Osteoblast (primary cell): Measurements from ENCODE around the gene PSEN2. TPM values are rescaled to one million over a fixed set of nuclear protein-coding genes. Genes with fewer than 3 reads are reported as not detected.
"Not testable (repeated sequence)": the region's sequence is repeated elsewhere in the genome, so short reads cannot be mapped to it uniquely, and the experiment has no call there.

Experiments
- DNase-seq: peaks from one replicate; pipeline ENCODE4 v3.0.0; 2011; ENCODE audit warnings: low spot score, mixed read lengths; ENCODE audit not compliant: insufficient read length; ENCODE audit errors: missing footprints
- H2AFZ ChIP-seq: 2 replicates; pipeline ENCODE4 v1.6.0; 2011; ENCODE audit warnings: mild to moderate bottlenecking, low read length
- H3K27ac ChIP-seq: 2 replicates; pipeline ENCODE4 v1.5.1; 2011; ENCODE audit warnings: mild to moderate bottlenecking, low read depth, low read length, moderate library complexity
- H3K27me3 ChIP-seq: 2 replicates; pipeline ENCODE4 v1.6.0; 2012; ENCODE audit warnings: mild to moderate bottlenecking, control low read depth, inconsistent platforms, low read length, moderate library complexity; ENCODE audit not compliant: insufficient read depth
- H3K36me3 ChIP-seq: 2 replicates; pipeline ENCODE4 v1.5.1; 2011; ENCODE audit warnings: mild to moderate bottlenecking, low read length, control low read depth, moderate library complexity; ENCODE audit not compliant: insufficient read depth
- H3K4me1 ChIP-seq: 2 replicates; pipeline ENCODE4 v1.5.1; 2011; ENCODE audit warnings: mild to moderate bottlenecking, low read length, control low read depth, moderate library complexity; ENCODE audit not compliant: insufficient read depth
- H3K4me2 ChIP-seq: 2 replicates; pipeline ENCODE4 v1.6.0; 2011; ENCODE audit warnings: mild to moderate bottlenecking, low read length; ENCODE audit not compliant: insufficient read depth
- H3K4me3 ChIP-seq: fragments of 200-600 bp; sonication (generic); 3 replicates; pipeline ENCODE4 v1.5.1; 2012; ENCODE audit warnings: mild to moderate bottlenecking, low read length, inconsistent platforms; ENCODE audit not compliant: insufficient read depth
- H3K79me2 ChIP-seq: 2 replicates; pipeline ENCODE4 v1.6.0; 2012; ENCODE audit warnings: mild to moderate bottlenecking, low read length, control low read depth, inconsistent platforms; ENCODE audit not compliant: insufficient read depth
- H3K9me3 ChIP-seq: 2 replicates; pipeline ENCODE4 v1.5.1; 2011; ENCODE audit warnings: low read depth, low read length, control low read depth
- H4K20me1 ChIP-seq: 2 replicates; pipeline ENCODE4 v1.6.0; 2012; ENCODE audit warnings: mild to moderate bottlenecking, low read length, control low read depth; ENCODE audit not compliant: insufficient read depth
- total RNA-seq: library from RNA; depleted of rRNA; stranded (reverse); fragments of >200 nt; gene quantifications from 2 replicates; pipeline ENCODE4 v1.2.3, GENCODE V29; 2012
- TF ChIP-seq, protein P1 (sequence below): IDR thresholded peaks from 2 replicates; pipeline ENCODE4 v1.5.1; 2011; ENCODE audit warnings: mild to moderate bottlenecking, low read depth, low read length, moderate library complexity; ENCODE audit errors: extremely low read depth

PSEN2 gene
- total RNA-seq, 1 donor, result 32.9 TPM

- H3K4me1 ChIP-seq, result no peaks in the 10 kb centered on the region
- TF ChIP-seq, protein P1, sequence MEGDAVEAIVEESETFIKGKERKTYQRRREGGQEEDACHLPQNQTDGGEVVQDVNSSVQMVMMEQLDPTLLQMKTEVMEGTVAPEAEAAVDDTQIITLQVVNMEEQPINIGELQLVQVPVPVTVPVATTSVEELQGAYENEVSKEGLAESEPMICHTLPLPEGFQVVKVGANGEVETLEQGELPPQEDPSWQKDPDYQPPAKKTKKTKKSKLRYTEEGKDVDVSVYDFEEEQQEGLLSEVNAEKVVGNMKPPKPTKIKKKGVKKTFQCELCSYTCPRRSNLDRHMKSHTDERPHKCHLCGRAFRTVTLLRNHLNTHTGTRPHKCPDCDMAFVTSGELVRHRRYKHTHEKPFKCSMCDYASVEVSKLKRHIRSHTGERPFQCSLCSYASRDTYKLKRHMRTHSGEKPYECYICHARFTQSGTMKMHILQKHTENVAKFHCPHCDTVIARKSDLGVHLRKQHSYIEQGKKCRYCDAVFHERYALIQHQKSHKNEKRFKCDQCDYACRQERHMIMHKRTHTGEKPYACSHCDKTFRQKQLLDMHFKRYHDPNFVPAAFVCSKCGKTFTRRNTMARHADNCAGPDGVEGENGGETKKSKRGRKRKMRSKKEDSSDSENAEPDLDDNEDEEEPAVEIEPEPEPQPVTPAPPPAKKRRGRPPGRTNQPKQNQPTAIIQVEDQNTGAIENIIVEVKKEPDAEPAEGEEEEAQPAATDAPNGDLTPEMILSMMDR, result no peak
- H2AFZ ChIP-seq, result no peak overlapping the region
- no peaks in the 10 kb centered on the region for H3K9me3 ChIP-seq
- no peaks in the 10 kb centered on the region for H4K20me1 ChIP-seq
- no peaks in the 10 kb centered on the region for H3K27me3 ChIP-seq
- no peaks in the 10 kb centered on the region for H3K79me2 ChIP-seq
- no peaks in the 10 kb centered on the region for H3K36me3 ChIP-seq
- H3K4me3 ChIP-seq, result no peak overlapping the region
- H3K27ac ChIP-seq, result no peak overlapping the region
- no peak for DNase-seq
- H3K4me2 ChIP-seq, result no peak overlapping the region
These were observed 49.6 kb downstream of the PSEN2 start for GRCh38 chr1:226919995-226920394.

- H3K4me2 ChIP-seq, result no peak overlapping the region
- no peak overlapping the region for H3K4me3 ChIP-seq
- H2AFZ ChIP-seq, result no peak overlapping the region
- no peak overlapping the region for H3K27ac ChIP-seq
- H3K36me3 ChIP-seq, result no peaks in the 10 kb centered on the region
- H3K9me3 ChIP-seq, result no peaks in the 10 kb centered on the region
- no peaks in the 10 kb centered on the region for H3K27me3 ChIP-seq
- TF ChIP-seq, protein P1, result no peak
- no peaks in the 10 kb centered on the region for H3K79me2 ChIP-seq
- no peak for DNase-seq
- H4K20me1 ChIP-seq, result no peaks in the 10 kb centered on the region
- no peaks in the 10 kb centered on the region for H3K4me1 ChIP-seq
These were observed 50.1 kb downstream of the PSEN2 start for GRCh38 chr1:226920446-226920894.

- Histone ChIP-seq H2AFZ (no peak overlapping the region), H3K27me3 (no peaks in the 10 kb centered on the region), H3K79me2 (no peaks in the 10 kb centered on the region), H3K36me3 (no peaks in the 10 kb centered on the region), H3K4me2 (no peak overlapping the region), H3K27ac (no peak overlapping the region), H3K4me3 (no peak overlapping the region), H4K20me1 (no peaks in the 10 kb centered on the region), H3K4me1 (no peaks in the 10 kb centered on the region), H3K9me3 (no peaks in the 10 kb centered on the region)
- TF ChIP-seq, protein P1, result no peak
- DNase-seq, result no peak
These were observed 51.1 kb downstream of the PSEN2 start for GRCh38 chr1:226921504-226921903.

DNA sequence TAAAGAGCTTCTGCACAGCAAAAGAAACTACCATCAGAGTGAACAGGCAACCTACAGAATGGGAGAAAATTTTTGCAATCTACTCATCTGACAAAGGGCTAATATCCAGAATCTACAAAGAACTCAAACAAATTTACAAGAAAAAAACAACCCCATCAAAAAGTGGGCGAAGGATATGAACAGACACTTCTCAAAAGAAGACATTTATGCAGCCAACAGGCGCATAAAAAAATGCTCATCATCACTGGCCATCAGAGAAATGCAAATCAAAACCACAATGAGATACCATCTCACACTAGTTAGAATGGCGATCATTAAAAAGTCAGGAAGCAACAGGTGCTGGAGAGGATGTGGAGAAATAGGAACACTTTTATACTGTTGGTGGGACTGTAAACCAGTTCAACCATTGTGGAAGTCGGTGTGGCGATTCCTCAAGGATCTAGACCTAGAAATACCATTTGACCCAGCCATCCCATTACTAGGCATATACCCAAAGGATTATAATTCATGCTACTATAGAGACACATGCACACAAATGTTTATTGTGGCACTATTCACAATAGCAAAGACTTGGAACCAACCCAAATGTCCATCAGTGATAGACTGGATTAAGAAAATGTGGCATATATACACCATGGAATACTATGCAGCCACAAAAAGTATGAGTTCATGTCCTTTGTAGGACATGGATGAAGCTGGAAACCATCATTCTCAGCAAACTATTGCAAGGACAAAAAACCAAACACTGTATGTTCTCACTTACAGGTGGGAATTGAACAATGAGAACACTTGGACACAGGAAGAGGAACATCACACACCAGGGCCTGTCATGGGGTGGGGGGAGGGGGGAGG, 59.1 kb downstream of the PSEN2 start:
- not testable (repeated sequence) for H3K27me3 ChIP-seq, H3K4me1 ChIP-seq, H3K9me3 ChIP-seq, H3K27ac ChIP-seq, H3K4me2 ChIP-seq, H2AFZ ChIP-seq, H3K36me3 ChIP-seq, H4K20me1 ChIP-seq, H3K79me2 ChIP-seq, H3K4me3 ChIP-seq, DNase-seq
